GM19397 (cell line): Measurements from ENCODE around the gene SCAF4.
"Not testable (repeated sequence)": the region's sequence is repeated elsewhere in the genome, so short reads cannot be mapped to it uniquely, and the experiment has no call there.

ENCODE experiments used
- ATAC-seq: cut with Tn5 transposase; IDR thresholded peaks from one replicate; pipeline ENCODE4 v1.9.1; 2021; ENCODE audit warnings: mild to moderate bottlenecking, moderate library complexity; ENCODE audit not compliant: unreplicated experiment

SCAF4 gene

GRCh38 chr21:31654821-31655580 is 76.9 kb downstream of the SCAF4 start:
- not testable (repeated sequence) for ATAC-seq

- no peak for ATAC-seq
Measured at GRCh38 chr21:31654340-31654739, 77.6 kb downstream of the SCAF4 start.

GRCh38 chr21:31651491-31651890 is 80.4 kb downstream of the SCAF4 start:
- ATAC-seq, result not testable (repeated sequence)

GRCh38 chr21:31650930-31651329 is 81.0 kb downstream of the SCAF4 start:
- ATAC-seq, result no peak

GRCh38 chr21:31647650-31648049 is 84.3 kb downstream of the SCAF4 start:
- ATAC-seq, result no peak

- no peak for ATAC-seq
Measured at GRCh38 chr21:31644643-31645042, 87.3 kb downstream of the SCAF4 start.

- no peak for ATAC-seq
Measured at GRCh38 chr21:31641416-31641922, 90.4 kb downstream of the SCAF4 start.

- ATAC-seq, result no peak
Measured at GRCh38 chr21:31636874-31637273, 95.0 kb downstream of the SCAF4 start.

GRCh38 chr21:31634993-31635392 is 96.9 kb downstream of the SCAF4 start:
- ATAC-seq, result no peak

GRCh38 chr21:31631881-31632280 is 100.0 kb downstream of the SCAF4 start:
- ATAC-seq, result not testable (repeated sequence)

GRCh38 chr21:31629972-31630711 is 101.8 kb downstream of the SCAF4 start:
- ATAC-seq, result no peak

GRCh38 chr21:31624961-31625491 is 106.9 kb downstream of the SCAF4 start:
- no peak for ATAC-seq

GRCh38 chr21:31624181-31624580 is 107.7 kb downstream of the SCAF4 start:
- no peak for ATAC-seq

GRCh38 chr21:31623664-31624063 is 108.3 kb downstream of the SCAF4 start:
- ATAC-seq, result no peak

GRCh38 chr21:31622397-31622796 is 109.5 kb downstream of the SCAF4 start:
- no peak for ATAC-seq
